Skin of body (tissue), 2 donors: Measurements from ENCODE around the gene TP53AIP1. TPM values are rescaled to one million over a fixed set of nuclear protein-coding genes. Genes with fewer than 3 reads are reported as not detected.
A peak's percentile ranks its signal among the peaks of the same experiment; 100 is the strongest.

Experiments
- DNase-seq: peaks from one replicate; lab custom pipeline; 2025; lab: John Stamatoyannopoulos, UW
- total RNA-seq: library from RNA; depleted of rRNA; stranded (reverse); fragments of >200 nt; gene quantifications from one replicate; pipeline ENCODE4 v1.2.3, GENCODE V29; 2014

Gene TP53AIP1
- total RNA-seq, 1 donor from 2014 or later: 7.6 TPM

DNA sequence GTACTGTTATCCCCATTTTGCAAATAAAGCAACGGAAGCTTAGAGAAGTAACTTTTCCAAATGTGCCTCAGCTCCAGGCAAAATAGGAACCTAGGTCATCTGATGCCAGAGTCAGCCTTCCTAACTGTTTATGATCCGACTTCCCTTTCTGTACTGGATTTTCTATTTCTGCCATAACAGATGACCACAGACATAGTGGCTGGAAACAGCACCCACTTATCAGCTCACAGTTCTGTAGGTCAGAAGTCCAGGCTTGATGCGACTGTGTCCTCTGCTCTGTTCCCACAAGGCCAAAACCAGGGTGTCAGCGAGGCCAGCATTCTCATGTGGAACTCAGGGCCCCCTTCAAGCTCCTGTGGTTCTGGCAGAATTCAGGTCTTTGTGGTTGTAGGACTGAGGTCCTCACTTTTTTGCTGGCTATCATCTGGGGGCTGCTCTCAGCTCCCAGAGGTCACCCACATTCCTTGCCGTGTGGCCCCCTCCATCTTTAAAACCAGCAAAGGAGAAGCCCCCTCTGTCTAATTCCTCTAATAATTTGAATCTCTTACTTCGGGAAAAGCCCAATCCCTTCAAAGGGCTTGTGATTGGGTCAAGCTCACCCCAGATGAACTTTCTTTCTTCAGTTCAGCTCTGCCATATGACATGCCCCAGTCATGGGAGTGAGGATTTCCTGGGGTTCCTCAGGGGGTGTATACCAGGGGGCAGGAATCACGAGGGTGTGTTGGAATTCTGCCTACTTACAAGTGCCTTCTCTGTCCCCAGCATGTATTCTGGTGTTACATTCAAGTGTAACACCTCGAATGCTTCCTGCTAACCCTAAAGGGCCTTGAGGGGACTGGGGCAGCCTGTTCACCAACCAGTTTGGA, 36.3 kb downstream of the TP53AIP1 start:
- no peak for DNase-seq

DNA sequence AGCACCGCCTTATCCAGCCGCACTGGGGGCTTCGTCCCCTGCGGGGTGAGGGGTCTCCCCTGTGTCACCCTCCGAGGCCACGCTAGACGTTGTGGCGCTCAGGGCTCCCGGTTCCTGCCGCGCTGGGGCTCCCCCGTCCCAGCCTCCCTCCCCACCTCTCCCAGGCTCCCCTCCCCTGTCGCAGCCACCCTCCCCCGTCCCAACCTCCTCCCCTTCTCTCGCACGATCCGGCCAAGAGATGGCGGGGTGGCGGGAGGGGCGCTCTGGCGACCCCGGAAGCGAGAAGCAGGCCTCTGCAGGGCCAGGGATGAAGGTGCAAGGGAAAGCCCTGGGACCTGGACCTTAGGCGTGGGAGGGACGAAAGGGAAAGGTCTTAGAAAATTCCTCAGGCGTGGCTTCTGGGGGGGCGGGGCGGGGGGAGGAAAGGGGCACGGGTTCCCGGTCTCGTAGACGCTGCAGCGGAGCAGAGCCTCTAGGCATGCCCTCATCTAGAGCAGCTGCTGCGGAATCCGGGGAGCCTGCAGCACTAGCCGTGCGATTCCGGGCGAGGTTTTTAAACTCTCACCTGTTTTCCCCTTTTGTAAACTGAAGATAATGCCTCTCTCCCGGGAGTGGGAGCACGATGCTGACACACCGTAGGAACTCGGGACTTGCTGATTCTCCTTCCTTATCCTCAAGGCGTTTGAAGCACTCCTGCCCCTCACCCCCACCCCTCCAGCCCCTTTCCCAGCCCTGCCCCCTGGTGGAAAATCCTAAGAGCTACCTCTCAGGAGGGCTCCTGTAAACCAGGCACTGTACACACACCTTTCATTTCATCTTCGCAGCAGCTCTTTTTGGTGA, 37.1 kb downstream of the TP53AIP1 start:
- DNase-seq: peak; percentile 33

DNA sequence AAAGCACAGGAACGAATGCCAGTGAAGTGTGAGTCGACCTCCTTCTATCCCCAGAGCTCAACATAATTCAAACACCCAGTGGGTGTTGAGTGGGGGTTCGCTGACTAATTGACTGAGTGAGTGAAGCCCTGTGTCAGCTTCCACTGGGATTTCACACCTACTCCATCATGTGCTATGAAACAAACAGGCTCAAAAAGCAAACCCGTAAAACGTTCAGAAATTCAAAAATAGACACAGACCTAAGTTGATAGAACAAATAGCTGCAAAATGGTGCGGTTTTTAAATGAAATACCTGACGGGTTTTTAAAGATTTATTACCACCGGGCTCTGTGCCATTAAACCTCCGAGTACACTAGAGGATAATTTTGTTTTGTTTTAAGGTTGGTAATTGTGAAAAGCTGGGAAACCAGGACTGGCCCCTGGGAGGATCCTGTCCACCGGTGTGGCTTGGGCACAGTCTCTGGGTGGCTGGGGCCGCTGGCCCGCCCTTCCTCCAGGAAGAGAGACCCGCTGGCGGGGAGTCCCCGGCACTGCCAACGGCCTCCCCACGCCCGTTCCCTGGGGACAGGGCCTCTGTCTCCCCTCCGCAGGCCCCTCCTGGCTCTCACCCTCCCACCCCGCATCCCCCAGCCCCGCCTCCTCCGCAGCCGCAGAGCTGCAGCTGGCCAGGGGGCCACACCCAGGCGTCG, 37.9 kb downstream of the TP53AIP1 start:
- DNase-seq: peak; percentile 27

DNA sequence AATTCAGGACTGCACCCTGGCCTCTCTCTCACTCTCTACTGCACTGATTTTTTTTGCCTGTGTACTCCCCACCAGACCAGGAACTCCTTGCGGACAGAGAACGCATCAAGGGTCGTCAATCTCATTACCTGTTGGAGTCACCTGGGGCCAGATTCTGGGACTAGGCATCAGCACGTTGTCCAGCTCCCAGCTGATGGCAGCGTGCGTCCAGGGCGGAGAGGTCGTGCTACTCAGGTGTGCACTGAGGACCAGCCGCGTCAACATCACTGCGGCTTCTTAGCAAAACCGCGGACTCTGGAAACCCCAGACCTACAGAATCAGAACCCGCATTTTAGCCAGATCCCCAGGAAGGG, 38.4 kb downstream of the TP53AIP1 start:
- DNase-seq: no peak

DNA sequence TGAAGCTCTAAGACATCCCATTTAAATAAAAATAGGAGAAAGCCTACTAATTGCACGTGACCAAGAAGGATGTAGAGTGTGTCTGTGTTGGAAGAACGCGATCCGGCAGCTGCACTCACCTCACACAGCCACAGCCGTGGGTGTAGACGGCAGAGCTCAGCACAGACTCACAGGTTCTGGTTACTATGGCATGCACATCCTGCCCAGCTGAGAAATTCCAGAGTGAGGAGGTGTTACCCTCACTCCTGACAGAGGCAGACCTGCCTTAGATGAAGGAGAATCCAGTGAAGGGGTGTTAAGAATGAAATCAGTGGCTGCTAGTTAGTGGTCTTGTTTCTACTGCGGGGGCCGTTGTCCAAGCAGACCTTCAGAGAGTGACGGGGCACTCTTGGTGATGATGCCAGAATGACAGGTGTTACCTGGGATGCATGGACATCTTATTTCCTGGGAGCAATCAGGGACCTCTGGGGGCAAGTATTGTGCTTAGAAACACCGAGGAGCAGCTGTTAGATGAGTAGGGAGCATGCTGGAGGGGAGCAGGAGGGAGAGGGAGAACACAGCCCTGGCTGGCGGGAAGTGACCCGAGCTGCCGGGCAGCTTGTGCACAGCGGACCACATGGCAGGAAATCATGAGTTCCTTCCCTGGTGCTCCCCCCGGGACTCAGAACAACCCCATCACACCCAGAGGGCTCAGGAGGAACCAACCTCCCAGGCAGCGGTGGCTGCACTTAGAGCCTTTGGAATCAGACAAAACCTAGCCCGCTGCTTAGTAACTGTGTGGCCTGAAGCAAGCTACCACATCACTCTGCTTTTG, 39.2 kb downstream of the TP53AIP1 start:
- no peak for DNase-seq

DNA sequence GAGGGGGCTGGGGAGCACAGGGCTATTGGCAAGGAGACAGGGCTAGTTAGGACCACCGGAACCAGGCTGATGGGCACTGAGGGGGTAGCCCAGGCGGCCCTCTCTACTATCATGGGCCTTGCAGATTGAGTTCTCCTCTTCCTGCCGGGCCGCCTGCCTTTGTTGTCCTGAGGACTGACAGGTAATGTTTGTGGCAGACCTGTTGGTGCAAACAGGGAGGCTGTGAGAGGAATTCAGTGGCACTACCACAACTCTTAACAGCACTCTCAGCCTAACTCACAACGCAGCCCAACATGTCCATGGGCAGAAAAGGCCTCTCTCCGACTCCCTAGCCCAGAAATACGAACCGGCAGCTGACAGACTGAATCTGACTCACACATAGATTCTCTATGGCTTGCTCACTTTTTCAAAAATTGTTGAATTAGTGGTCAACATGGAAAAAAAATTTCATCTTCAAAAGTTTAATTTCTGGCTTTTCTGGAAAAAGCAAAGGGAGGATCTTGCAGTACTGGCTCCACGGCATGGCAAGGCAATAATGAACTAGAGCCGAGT, 40.1 kb downstream of the TP53AIP1 start:
- DNase-seq: no peak

DNA sequence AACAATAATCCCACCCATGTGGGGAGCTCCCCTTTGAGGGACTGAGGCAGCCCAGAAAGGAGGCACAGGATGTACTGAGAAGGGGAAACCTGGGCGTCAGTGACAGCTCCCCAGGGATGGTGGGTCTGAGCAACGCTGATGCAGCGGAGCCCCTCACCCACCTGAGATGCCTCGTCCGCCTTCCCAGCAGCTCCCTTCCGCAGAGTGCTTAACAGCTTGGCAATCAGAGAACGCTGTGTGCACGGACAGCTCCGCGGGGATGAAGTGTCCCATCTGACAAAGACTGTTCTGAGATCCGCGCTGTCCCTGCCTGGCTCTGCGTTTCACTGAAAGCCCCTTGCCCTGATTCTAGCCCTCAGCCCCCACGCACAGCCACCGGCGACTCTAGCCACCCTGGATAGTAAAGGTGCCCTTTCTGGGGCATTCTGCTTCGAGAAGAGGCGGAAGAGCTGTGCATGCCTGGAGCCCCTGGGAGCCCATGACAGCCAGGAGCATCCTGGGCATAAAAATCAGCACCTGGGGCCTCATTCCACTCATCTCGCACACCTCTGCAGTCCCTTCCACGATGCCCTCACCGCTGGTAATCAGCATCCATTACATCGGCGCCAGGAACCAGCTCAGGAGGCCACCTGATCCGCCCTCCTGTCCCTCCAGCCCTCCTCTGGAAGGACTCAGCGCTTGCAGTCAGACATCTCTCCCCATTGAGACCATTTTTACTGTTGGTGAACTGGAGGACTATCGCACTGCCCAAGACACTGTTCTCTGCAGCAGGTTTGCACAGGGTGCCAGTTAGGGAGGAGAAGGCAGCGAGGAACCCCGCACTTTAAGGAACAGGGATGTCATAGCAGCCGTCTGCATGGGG, 40.8 kb downstream of the TP53AIP1 start:
- DNase-seq: no peak

DNA sequence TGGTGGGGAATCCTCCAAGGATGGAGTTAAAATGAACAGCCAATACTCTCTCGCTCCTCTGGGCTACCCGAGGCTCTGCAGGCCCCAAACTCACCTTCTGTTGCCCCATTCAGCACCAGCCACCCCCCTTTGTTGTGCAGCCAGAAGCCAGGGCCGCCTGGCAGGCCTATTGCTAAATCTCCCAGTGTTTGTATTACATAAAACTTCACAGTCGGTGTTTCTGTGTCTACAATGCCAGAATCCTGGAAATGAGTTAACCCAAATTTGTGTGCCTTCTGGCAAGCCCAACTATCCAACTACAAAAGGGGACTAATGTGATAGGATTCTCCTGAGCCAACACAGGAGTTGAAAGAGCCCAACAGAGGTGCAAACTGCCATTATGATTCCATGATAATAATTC, 42.2 kb downstream of the TP53AIP1 start:
- DNase-seq: no peak

DNA sequence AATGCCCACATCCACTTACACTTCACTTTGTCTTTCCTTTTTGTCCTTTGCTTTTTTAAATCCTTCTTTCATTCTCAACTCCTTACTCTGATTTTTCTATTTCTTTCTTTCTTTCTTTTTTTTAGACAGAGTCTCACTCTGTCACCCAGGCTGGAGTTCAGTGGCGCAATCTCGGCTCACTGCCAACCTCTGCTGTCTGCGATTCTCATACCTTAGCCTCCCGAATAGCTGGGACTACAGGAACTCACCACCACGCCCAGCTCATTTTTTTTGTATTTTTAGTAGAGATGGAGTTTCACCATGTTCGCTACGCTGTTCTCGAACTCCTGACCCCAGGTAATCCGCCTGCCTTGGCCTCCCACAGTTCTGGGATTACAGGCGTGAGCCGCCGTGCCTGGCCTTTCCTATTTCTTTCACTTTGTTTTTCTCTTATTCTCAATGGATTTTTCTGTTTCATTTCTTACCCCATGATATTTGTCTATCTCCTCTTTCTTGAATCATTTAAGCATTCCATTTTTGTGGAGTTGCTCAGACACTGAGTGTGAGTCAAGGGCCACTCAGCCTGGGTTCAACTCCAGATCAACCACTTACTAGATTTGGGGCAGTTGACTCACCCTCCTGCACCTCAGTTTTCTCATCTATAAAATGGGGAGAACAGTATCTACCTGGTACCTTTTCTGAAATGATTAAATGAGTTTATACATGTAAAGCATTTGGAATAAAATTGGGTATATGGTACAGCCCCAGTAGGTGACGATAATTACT, 43.9 kb downstream of the TP53AIP1 start:
- no peak for DNase-seq

DNA sequence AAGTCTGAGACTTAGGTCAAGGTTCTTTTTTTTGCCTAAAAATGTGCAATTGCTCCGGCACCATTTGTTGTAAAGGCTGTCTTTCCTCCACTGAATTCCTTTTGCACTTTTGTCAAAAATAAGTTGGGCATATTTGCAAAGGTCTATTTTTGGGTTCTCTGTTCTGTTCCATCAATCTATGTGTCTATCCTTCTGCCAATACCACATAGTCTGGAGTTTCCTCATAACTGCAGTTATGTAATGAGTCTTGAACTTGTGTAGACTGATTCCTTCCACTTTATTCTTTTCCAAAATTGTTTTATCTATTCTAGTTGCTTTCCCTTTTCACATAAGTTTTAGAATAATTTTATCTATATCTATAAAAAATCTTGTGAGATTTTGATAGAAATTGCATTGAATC, 44.8 kb downstream of the TP53AIP1 start:
- no peak for DNase-seq

DNA sequence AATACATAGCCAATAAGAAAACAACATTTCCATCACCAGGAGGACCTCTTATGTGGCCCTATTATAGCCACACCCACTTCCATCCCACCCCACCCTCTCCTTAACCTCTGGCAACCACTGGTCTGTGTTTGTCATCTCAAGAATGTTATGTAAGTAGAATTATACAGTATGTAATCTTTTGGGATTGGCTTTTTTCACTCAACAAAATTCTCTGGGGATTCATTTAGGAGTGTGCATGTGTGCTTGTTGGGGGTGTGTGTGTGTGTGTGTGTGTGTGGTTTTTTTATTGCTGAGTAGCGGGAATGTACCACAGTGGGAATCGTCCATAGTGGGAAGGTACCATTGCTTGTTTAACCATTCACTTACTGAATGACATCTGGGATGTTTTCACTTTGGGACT, 46.3 kb downstream of the TP53AIP1 start:
- no peak for DNase-seq

DNA sequence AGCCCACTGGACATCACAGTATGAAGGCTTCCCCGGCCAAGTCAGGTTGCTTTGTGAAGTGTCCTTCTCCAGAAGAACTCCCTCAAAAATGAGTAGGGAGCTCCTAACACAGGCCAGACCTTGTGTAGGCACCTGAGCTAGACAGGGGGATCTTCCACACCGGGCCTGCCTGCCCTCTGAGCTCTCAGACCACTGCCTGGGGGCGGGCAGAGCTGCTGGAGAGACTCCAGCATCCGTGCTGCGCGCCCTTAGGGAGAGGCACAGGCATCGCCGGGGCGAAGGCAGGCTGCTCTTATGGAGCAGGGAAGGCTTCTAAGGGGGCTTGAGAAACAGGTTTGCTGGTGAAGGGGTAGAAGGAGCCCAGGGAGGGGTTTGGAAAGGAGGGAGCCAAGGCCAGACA, 47.1 kb downstream of the TP53AIP1 start:
- no peak for DNase-seq

DNA sequence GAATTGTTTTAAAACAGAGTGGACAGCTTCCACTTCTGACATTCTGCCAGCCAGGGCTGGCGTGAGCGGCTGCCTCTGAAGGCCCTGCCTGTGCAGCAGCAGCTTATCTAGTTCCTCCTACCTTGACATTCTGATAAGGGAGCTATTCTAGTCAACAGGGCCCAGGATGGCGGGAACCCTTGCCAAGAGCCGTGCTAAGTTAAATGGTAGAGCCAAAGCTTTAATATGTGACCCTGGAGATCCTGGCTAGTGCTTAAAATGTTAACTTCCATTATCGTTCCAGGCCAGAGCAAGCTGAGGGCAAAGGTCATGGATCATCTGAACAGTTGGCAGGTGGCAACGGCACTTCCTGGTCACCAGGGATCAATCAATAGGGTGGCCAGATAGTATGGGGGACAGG, 48.0 kb downstream of the TP53AIP1 start:
- DNase-seq: no peak

DNA sequence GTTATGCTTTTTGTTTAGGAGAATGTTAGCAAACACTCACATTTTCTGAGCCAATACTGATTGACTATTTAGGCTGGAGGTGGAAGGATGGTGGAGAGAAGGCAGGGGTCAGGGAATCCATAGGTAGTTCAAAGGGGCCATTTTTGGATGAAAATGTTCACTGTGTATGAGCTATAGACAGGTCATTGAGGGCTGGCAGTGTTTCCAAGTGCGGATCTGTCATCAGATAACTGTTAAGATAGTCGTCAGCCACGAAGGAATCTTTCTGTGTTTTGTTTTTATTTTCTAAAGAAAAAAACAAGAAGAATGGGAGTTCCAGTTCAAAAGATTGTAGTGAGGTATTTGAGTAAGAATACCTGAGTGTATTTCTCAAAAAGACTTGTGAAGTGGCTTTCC, 48.4 kb downstream of the TP53AIP1 start:
- no peak for DNase-seq

DNA sequence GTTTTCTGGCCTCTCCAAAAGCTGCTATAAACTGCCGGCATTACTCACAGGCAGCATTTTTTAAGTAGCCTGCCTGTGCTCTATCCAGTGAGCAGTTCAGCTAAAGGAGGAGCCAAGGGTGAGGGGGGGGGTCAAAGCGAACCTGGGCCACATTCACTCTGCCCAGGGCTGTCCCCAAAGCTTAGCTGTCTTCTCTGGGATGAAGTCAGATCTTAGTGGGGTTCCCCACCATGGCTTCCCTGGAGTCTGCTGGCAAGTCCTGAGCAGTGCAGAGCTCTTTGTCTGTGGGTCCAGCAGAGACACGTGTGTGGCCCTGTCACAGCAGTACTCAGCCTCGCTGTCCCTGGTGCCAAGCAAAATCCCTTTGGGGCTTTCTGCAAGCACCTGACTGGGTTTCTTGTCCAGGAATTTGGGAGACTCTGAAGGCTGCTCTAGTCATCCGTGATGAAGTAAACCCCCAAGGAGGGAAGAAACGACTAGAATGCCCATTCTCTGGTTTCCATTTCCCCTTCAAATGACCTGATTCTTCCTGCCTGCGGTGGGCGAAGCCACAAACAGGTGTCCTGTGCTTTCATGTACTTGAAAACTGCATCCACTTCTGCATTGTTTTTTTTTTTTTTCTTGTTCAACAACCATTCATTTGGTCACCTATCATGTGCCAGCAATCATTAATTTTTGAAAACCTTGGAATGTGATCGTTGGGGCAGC, 48.9 kb downstream of the TP53AIP1 start:
- no peak for DNase-seq

DNA sequence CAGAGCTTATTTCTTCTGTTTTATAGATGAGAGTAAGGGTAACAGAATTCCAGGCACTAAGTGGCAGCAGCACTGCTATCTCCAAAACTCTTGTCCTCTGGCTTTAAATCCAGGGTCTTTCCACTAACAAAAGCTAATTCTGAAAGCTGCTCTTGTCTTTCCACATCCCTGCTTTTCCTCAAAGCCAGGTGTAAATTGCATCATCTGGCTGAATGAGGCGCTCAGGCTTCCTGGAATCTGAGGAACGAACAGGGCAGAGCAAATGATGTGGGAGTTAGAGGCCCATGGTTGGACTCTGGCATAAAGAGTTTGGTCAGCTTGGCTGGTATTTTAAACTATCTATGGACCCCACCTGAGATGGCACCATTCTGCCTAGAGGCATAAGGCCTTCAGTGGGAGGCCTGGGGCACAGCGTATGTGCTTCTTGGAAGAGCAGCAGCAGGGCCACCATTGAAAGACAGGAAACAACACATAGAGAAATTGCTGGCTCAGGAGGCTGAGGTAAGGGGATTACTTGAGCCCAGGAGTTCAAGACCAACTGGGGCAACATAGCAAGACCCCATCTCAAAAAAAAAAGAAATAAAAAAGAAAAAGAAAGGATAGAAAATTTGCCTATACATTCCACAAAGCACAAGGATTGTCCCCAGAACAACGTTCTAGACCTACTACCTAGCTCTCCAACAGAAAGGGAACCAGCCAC, 49.7 kb downstream of the TP53AIP1 start:
- DNase-seq: no peak

DNA sequence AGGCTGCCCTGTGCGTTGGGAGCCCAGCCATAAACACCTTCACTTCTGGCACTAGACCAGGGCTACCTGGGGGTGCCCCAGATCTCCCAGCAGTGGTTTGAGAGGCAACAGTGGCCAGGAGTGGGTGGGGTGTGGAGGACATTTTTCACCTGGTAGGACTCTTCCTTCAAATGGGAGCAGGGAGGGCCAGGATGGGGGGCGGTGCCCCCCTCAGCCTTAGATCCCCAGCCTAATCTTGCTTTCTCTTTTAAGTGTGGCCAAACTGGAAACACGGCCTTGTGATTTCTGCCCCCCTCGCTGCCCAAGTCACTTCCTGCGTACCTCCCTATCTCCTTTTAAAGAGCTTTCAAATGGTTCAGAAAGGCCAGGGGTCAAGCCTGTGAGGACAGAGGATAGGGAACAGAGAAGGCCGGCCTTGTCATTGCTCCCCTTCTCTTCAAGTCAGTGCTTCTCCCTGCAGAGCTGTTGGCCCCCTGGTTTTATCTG, 50.7 kb downstream of the TP53AIP1 start:
- DNase-seq: no peak
